ENCODE data around the gene EVA1A.

DNA sequence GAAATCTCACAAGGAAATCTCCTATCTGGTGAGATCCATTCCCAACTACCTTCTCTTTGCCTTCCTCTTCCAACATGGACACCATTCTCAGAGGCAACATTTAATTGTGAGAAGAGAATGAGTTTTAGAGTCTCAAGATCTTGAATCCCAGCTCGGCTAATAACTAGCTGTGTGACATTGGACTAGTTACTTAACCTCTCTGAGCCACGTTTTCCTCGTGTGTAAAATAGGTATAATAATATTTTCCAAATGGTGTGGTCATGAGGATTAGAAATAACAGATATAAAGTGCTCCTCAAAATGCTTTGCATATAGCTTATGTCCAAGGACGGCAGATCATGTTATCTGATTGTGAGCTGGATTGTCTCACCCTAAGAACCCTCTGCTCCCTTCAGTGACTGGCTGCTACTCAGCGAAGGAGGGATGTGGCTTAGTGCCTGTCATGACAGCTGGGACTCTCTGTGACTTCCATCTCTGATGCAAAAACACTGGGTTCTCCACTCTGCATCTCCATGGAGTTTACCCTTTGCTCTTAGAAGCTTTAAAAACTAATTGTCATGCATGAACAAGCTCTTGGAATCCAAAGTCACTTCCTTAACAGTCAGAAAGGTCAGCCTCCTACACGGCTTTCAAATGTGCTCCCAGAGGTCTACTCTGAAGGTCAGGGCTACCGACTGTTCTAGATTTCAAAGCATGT, 47.4 kb upstream of the EVA1A start:
- TF ChIP-seq POLR2A (IDR thresholded peaks at IDR 0.05): no peak
- TF ChIP-seq POLR2AphosphoS5 (IDR thresholded peaks at IDR 0.05): no peak
- no peak for TF ChIP-seq EP300 (IDR thresholded peaks at IDR 0.05)
- TF ChIP-seq CTCF (IDR thresholded peaks at IDR 0.05): no peak

All from stomach (tissue), 4 donors.